Natural killer cell (primary cell): ENCODE results near the gene BAHCC1. TPM values are rescaled to one million over a fixed set of nuclear protein-coding genes. Genes with fewer than 3 reads are reported as not detected.

Experiments used
- ATAC-seq, 3 donors: fragments of 150-1000 bp in 2 of 3; fragments of 200-7000 bp in 1 of 3; cut with Tn5 transposase; 1 replicate in 1 of 3; 2 replicates in 2 of 3; pipeline ENCODE4 v1.10.0; 2021; ENCODE audit warnings: mild to moderate bottlenecking in 2 of 3, moderate library complexity in 2 of 3
- DNase-seq, 2 donors: peaks; one replicate each; pipeline versions ENCODE4 v3.0.0 to v3.0.0-alpha.2; 2013 to 2021; ENCODE audit warnings: mixed read lengths in 1 of 2
- H3K27ac ChIP-seq: one replicate; pipeline ENCODE4 v1.5.1; 2013; ENCODE audit warnings: mild to moderate bottlenecking, low read length
- H3K27me3 ChIP-seq: one replicate; pipeline ENCODE4 v1.6.1; 2013; ENCODE audit warnings: low read length; ENCODE audit not compliant: control insufficient read depth, insufficient read depth
- H3K36me3 ChIP-seq: one replicate; pipeline ENCODE4 v1.6.1; 2013; ENCODE audit warnings: low read length; ENCODE audit not compliant: control insufficient read depth, insufficient read depth
- H3K4me1 ChIP-seq: one replicate; pipeline ENCODE4 v1.6.1; 2013; ENCODE audit warnings: low read length; ENCODE audit not compliant: control insufficient read depth, insufficient read depth
- H3K4me3 ChIP-seq: one replicate; pipeline ENCODE4 v1.5.1; 2013; ENCODE audit warnings: low read length
- H3K9me3 ChIP-seq: one replicate; pipeline ENCODE4 v1.6.1; 2013; ENCODE audit warnings: low read length; ENCODE audit not compliant: control insufficient read depth, insufficient read depth
- H3K27ac Mint-ChIP-seq, 2 donors: one replicate each; pipeline ENCODE4 v1.8.0; 2022; ENCODE audit warnings: mild to moderate bottlenecking in 2 of 2, mixed read lengths in 2 of 2, moderate library complexity in 1 of 2
- H3K27me3 Mint-ChIP-seq, 2 donors: one replicate each; pipeline ENCODE4 v1.8.0; 2022; ENCODE audit warnings: low read depth in 2 of 2, mixed read lengths in 2 of 2
- H3K36me3 Mint-ChIP-seq: one replicate; pipeline ENCODE4 v1.8.0; 2022; ENCODE audit warnings: mixed read lengths
- H3K4me1 Mint-ChIP-seq, 2 donors: one replicate each; pipeline ENCODE4 v1.8.0; 2022; ENCODE audit warnings: mixed read lengths in 2 of 2
- H3K4me3 Mint-ChIP-seq: one replicate; pipeline ENCODE4 v1.8.0; 2022; ENCODE audit warnings: mild to moderate bottlenecking, moderate library complexity, mixed read lengths
- H3K9me3 Mint-ChIP-seq, 2 donors: one replicate each; pipeline ENCODE4 v1.8.0; 2022; ENCODE audit warnings: mixed read lengths in 2 of 2
- CTCF ChIP-seq: fragments of 200-600 bp; IDR thresholded peaks from one replicate; pipeline ENCODE4 v1.8.0; 2022; ENCODE audit warnings: antibody characterized with exemption
- WGBS: methylation state at CpG from one replicate; pipeline ENCODE4 v1.1.7; 2013; ENCODE audit warnings: missing lambda C conversion rate; ENCODE audit not compliant: insufficient coverage; 5-methylcytosine and 5-hydroxymethylcytosine counted together
- intact Hi-C: fragments of 100-400 bp; cut with micrococcal nuclease; formaldehyde crosslinking; loops from one replicate; pipeline ENCODE4 v1.14.2; 2022
- total RNA-seq, 4 donors: library from RNA; stranded (reverse); fragments of 120-200 nt in 1 of 4; gene quantifications; one replicate each; pipeline versions ENCODE4 v1.2.3 to v1.2.4, GENCODE V29; 2013 to 2022

Gene BAHCC1
- total RNA-seq, 3 donors from 2014 or later (not counting 1 experiment from before 2014, with no cell fraction given), result 2.9 to 17.3 (median 5.7) TPM

GRCh38 chr17:81404558-81405165 lies 9.4 kb downstream of the BAHCC1 start:
- no peaks in the 10 kb centered on the region for H3K36me3 ChIP-seq
- H3K4me1 ChIP-seq, result peaks cover 18% of the 10 kb centered on the region
- peaks cover 9 to 14% of the 10 kb centered on the region in 2 donors for H3K4me1 Mint-ChIP-seq
- H3K9me3 Mint-ChIP-seq, result no peaks in the 10 kb centered on the region
- H3K27ac Mint-ChIP-seq, result no peak overlapping the region
- ATAC-seq, result no peak
- no peak overlapping the region for H3K4me3 Mint-ChIP-seq
- H3K4me3 ChIP-seq, result no peak overlapping the region
- peaks cover 0 to 38% of the 10 kb centered on the region in 2 donors for H3K27me3 Mint-ChIP-seq
- no peak for DNase-seq
- no peaks in the 10 kb centered on the region for H3K9me3 ChIP-seq
- intact Hi-C loops, result no loop called here
- H3K27ac ChIP-seq, result no peak overlapping the region
- H3K27me3 ChIP-seq, result peaks cover 23% of the 10 kb centered on the region
- WGBS, result 75% methylated on average over 10 of the region's 11 CpGs
- H3K36me3 Mint-ChIP-seq, result no peaks in the 10 kb centered on the region
- TF ChIP-seq CTCF, result no peak

- Histone ChIP-seq H3K27me3 (peaks cover 18% of the 10 kb centered on the region), H3K36me3 (no peaks in the 10 kb centered on the region), H3K4me3 (no peak overlapping the region), H3K27ac (no peak overlapping the region), H3K4me1 (peaks cover 16% of the 10 kb centered on the region), H3K9me3 (no peaks in the 10 kb centered on the region)
- intact Hi-C loops, result no loop called here
- Mint-ChIP-seq H3K4me1 (peaks cover 9% of the 10 kb centered on the region in 2 donors), H3K27me3 (peaks cover 0 to 34% of the 10 kb centered on the region in 2 donors), H3K27ac (no peak overlapping the region), H3K36me3 (no peaks in the 10 kb centered on the region), H3K4me3 (no peak overlapping the region), H3K9me3 (no peaks in the 10 kb centered on the region)
- ATAC-seq (no peak), DNase-seq (no peak)
- 86% methylated on average over 7 of the region's 7 CpGs for WGBS
- TF ChIP-seq CTCF, result no peak
Measured at GRCh38 chr17:81405411-81405872, 10.2 kb downstream of the BAHCC1 start.

GRCh38 chr17:81406117-81406953 lies 11.1 kb downstream of the BAHCC1 start:
- H3K9me3 Mint-ChIP-seq, result no peaks in the 10 kb centered on the region
- H3K4me3 Mint-ChIP-seq, result no peak overlapping the region
- intact Hi-C loops, result no loop called here
- Histone ChIP-seq H3K4me3 (no peak overlapping the region), H3K9me3 (no peaks in the 10 kb centered on the region), H3K27ac (no peak overlapping the region), H3K36me3 (no peaks in the 10 kb centered on the region), H3K27me3 (peaks cover 11% of the 10 kb centered on the region), H3K4me1 (peaks cover 18% of the 10 kb centered on the region)
- H3K4me1 Mint-ChIP-seq, result peaks cover 8 to 9% of the 10 kb centered on the region in 2 donors
- 76% methylated on average over 41 of the region's 42 CpGs for WGBS
- peaks cover 0 to 26% of the 10 kb centered on the region in 2 donors for H3K27me3 Mint-ChIP-seq
- H3K36me3 Mint-ChIP-seq, result no peaks in the 10 kb centered on the region
- no peak overlapping the region for H3K27ac Mint-ChIP-seq
- no peak for TF ChIP-seq CTCF
- ATAC-seq (no peak), DNase-seq (no peak)
